H1 (cell line): ENCODE results near the gene SLC12A7. TPM values are rescaled to one million over a fixed set of nuclear protein-coding genes. Genes with fewer than 3 reads are reported as not detected.

Source experiments
- CTCF ChIA-PET: fragments of 300-600 bp; sonication (Branson Sonifier 250); formaldehyde crosslinking; loops from one replicate; lab custom pipeline; 2021; ENCODE audit not compliant: partially characterized antibody; lab: Charles Lee
- POLR2A ChIA-PET: fragments of 300-600 bp; sonication (Branson Sonifier 250); formaldehyde crosslinking; loops from one replicate; lab custom pipeline; 2021; ENCODE audit warnings: inconsistent platforms; ENCODE audit not compliant: partially characterized antibody; lab: Charles Lee
- DNase-seq, 2 experiments: peaks; one replicate each; pipeline versions ENCODE4 v3.0.0 to v3.0.0-alpha.2; 2010 to 2022; ENCODE audit warnings: low spot score in 2 of 2, low read depth in 1 of 2, mixed read lengths in 1 of 2
- FAIRE-seq: peaks from 2 replicates; lab custom pipeline; 2011; peaks lifted over from hg19 to GRCh38; lab: Jason Lieb, UNC
- H2AFZ ChIP-seq: 2 replicates; pipeline ENCODE4 v1.8.1; 2012; ENCODE audit warnings: low read length, inconsistent platforms
- H2AK5ac ChIP-seq: 2 replicates; pipeline ENCODE4 v1.6.1; 2013; ENCODE audit warnings: low read depth, low read length
- H2BK120ac ChIP-seq: replicated peaks from 2 replicates; pipeline ENCODE3; 2013; ENCODE audit warnings: low read depth, low read length, inconsistent platforms
- H2BK12ac ChIP-seq: 2 replicates; pipeline ENCODE4 v1.6.1; 2013; ENCODE audit warnings: low read depth, low read length
- H2BK15ac ChIP-seq: 2 replicates; pipeline ENCODE4 v1.6.1; 2013; ENCODE audit warnings: low read length
- H2BK20ac ChIP-seq: 2 replicates; pipeline ENCODE4 v1.6.1; 2013; ENCODE audit warnings: low read length
- H2BK5ac ChIP-seq: 2 replicates; pipeline ENCODE4 v1.6.1; 2013; ENCODE audit warnings: low read depth, low read length
- H3K14ac ChIP-seq: 2 replicates; pipeline ENCODE4 v1.6.1; 2013; ENCODE audit warnings: inconsistent platforms; ENCODE audit not compliant: insufficient read length
- H3K18ac ChIP-seq: 2 replicates; pipeline ENCODE4 v1.6.1; 2013; ENCODE audit warnings: low read length; ENCODE audit errors: extremely low read depth
- H3K23ac ChIP-seq: 2 replicates; pipeline ENCODE4 v1.6.1; 2013; ENCODE audit warnings: inconsistent platforms; ENCODE audit not compliant: insufficient read length
- H3K23me2 ChIP-seq: 2 replicates; pipeline ENCODE4 v1.6.1; 2013; ENCODE audit warnings: low read depth, low read length
- H3K27ac ChIP-seq: 2 replicates; pipeline ENCODE4 v1.6.1; 2011; ENCODE audit warnings: low read depth, low read length, inconsistent platforms
- H3K27me3 ChIP-seq, 4 experiments: replicated peaks in 1 of 4; 1 replicate in 1 of 4; 2 replicates in 3 of 4; pipeline versions ENCODE4 v1.6.1 to v1.8.1; 2011 to 2013; ENCODE audit warnings: low read length in 3 of 4, mild to moderate bottlenecking in 3 of 4, inconsistent platforms in 2 of 4, mixed read lengths in 2 of 4, moderate library complexity in 1 of 4; ENCODE audit not compliant: control insufficient read depth in 3 of 4, insufficient read depth in 3 of 4; ENCODE audit errors: extremely low read depth in 1 of 4
- H3K36me3 ChIP-seq, 4 experiments: 2 replicates each; pipeline versions ENCODE4 v1.6.1 to v1.8.1; 2011 to 2013; ENCODE audit warnings: mild to moderate bottlenecking in 4 of 4, low read length in 3 of 4, moderate library complexity in 2 of 4, control low read depth in 1 of 4, inconsistent platforms in 1 of 4; ENCODE audit not compliant: insufficient read depth in 4 of 4, control insufficient read depth in 2 of 4
- H3K4ac ChIP-seq: replicated peaks from 2 replicates; pipeline ENCODE3; 2013; ENCODE audit warnings: low read length, low read depth, mixed read lengths, inconsistent platforms; ENCODE audit not compliant: insufficient read length
- H3K4me1 ChIP-seq, 4 experiments: replicated peaks in 1 of 4; 1 replicate in 1 of 4; 2 replicates in 3 of 4; pipeline versions ENCODE4 v1.6.1 to v1.8.1; 2011 to 2013; ENCODE audit warnings: low read length in 3 of 4, inconsistent platforms in 2 of 4, mixed read lengths in 1 of 4; ENCODE audit not compliant: insufficient read depth in 4 of 4, control insufficient read depth in 3 of 4
- H3K4me2 ChIP-seq, 2 experiments: 2 replicates each; pipeline versions ENCODE4 v1.6.1 to v1.8.1; 2011 to 2013; ENCODE audit warnings: low read depth in 2 of 2, low read length in 2 of 2, control low read depth in 1 of 2, inconsistent platforms in 1 of 2, mild to moderate bottlenecking in 1 of 2; ENCODE audit not compliant: insufficient read depth in 1 of 2
- H3K4me3 ChIP-seq, 4 experiments: fragments of 200-600, 300-600 bp in 1 of 4; sonication (generic), shearing (Covaris generic), sonication (Bioruptor Twin) in 1 of 4; 2 replicates each; pipeline versions ENCODE4 v1.5.1 to v1.8.1; 2011 to 2016; ENCODE audit warnings: low read length in 4 of 4, low read depth in 3 of 4, control low read depth in 2 of 4, inconsistent platforms in 2 of 4, mild to moderate bottlenecking in 2 of 4, mixed read lengths in 1 of 4, moderate library complexity in 1 of 4; ENCODE audit not compliant: insufficient read depth in 2 of 4; ENCODE audit errors: extremely low read depth in 1 of 4
- H3K56ac ChIP-seq: replicated peaks from 2 replicates; pipeline ENCODE3; 2013; ENCODE audit warnings: low read depth, mild to moderate bottlenecking, mixed read lengths, low read length, inconsistent platforms; ENCODE audit not compliant: insufficient read length
- H3K79me1 ChIP-seq: 2 replicates; pipeline ENCODE4 v1.6.1; 2013; ENCODE audit warnings: low read depth, low read length, control low read depth
- H3K79me2 ChIP-seq, 2 experiments: 2 replicates each; pipeline versions ENCODE4 v1.6.1 to v1.8.1; 2012 to 2013; ENCODE audit warnings: low read length in 2 of 2, mild to moderate bottlenecking in 2 of 2, inconsistent platforms in 1 of 2; ENCODE audit not compliant: insufficient read depth in 2 of 2, control insufficient read depth in 1 of 2
- H3K9ac ChIP-seq, 4 experiments: replicated peaks in 1 of 4; 1 replicate in 1 of 4; 2 replicates in 3 of 4; pipeline versions ENCODE4 v1.6.1 to v1.8.1; 2011 to 2013; ENCODE audit warnings: low read depth in 3 of 4, low read length in 3 of 4, control low read depth in 2 of 4, mild to moderate bottlenecking in 2 of 4, moderate library complexity in 2 of 4, inconsistent platforms in 1 of 4; ENCODE audit errors: extremely low read depth in 1 of 4
- H3K9me3 ChIP-seq, 2 experiments: 2 replicates each; pipeline versions ENCODE4 v1.6.1 to v1.8.1; 2012 to 2013; ENCODE audit warnings: mild to moderate bottlenecking in 2 of 2, moderate library complexity in 2 of 2, control low read depth in 1 of 2, inconsistent platforms in 1 of 2, low read depth in 1 of 2, low read length in 1 of 2, mixed read lengths in 1 of 2; ENCODE audit not compliant: insufficient read depth in 2 of 2
- H4K20me1 ChIP-seq, 2 experiments: replicated peaks in 1 of 2; 2 replicates each; pipeline versions ENCODE3 to v1.8.1; 2011 to 2013; ENCODE audit warnings: inconsistent platforms in 2 of 2, low read length in 2 of 2, mild to moderate bottlenecking in 1 of 2; ENCODE audit not compliant: insufficient read depth in 2 of 2, control insufficient read depth in 1 of 2
- H4K5ac ChIP-seq: 2 replicates; pipeline ENCODE4 v1.6.1; 2013; ENCODE audit warnings: low read length, low read depth, mixed read lengths, inconsistent platforms; ENCODE audit not compliant: insufficient read length
- H4K8ac ChIP-seq: 2 replicates; pipeline ENCODE4 v1.8.0; 2013; ENCODE audit warnings: mild to moderate bottlenecking, moderate library complexity, low read length, inconsistent platforms; ENCODE audit not compliant: insufficient read depth; ENCODE audit errors: extremely low read depth
- H4K91ac ChIP-seq: replicated peaks from 2 replicates; pipeline ENCODE3; 2013; ENCODE audit warnings: low read length, mixed read lengths, inconsistent platforms; ENCODE audit not compliant: insufficient read length
- CHD2 ChIP-seq: IDR thresholded peaks from 2 replicates; pipeline ENCODE4 v1.6.1; 2012; ENCODE audit warnings: low read length, improper control_type of control experiment
- NANOG ChIP-seq: IDR thresholded peaks from 2 replicates; pipeline ENCODE4 v1.6.1; 2011; ENCODE audit warnings: low read length, low read depth, mild to moderate bottlenecking, inconsistent platforms; ENCODE audit not compliant: insufficient read depth, poor library complexity, severe bottlenecking
- SP2 ChIP-seq: IDR thresholded peaks from 2 replicates; pipeline ENCODE4 v1.6.1; 2012; ENCODE audit warnings: mild to moderate bottlenecking, low read length, inconsistent platforms
- TCF12 ChIP-seq: IDR thresholded peaks from 2 replicates; pipeline ENCODE4 v1.6.1; 2011; ENCODE audit warnings: low read depth, mild to moderate bottlenecking, low read length
- YY1 ChIP-seq: IDR thresholded peaks from 2 replicates; pipeline ENCODE4 v1.6.1; 2011; ENCODE audit warnings: low read depth, mild to moderate bottlenecking, low read length
- ZNF274 ChIP-seq: IDR thresholded peaks from 2 replicates; pipeline ENCODE4 v1.7.0; 2012; ENCODE audit warnings: low read length, borderline replicate concordance; ENCODE audit errors: extremely low read depth
- WGBS, 2 experiments: shearing (Covaris generic) in 1 of 2; methylation state at CpG; one replicate each; pipeline versions ENCODE4 v1.1.6 to v1.1.7; 2013 to 2015; ENCODE audit warnings: low lambda C conversion rate in 2 of 2, mixed read lengths in 2 of 2, inconsistent platforms in 1 of 2, low coverage in 1 of 2, missing lambda C conversion rate in 1 of 2; ENCODE audit not compliant: insufficient replicate concordance in 2 of 2, insufficient coverage in 1 of 2, insufficient read length in 1 of 2; ENCODE audit errors: extremely low coverage in 1 of 2, missing lambda C conversion rate in 1 of 2; 5-methylcytosine and 5-hydroxymethylcytosine counted together
- polyA plus RNA-seq, 7 experiments: library from polyadenylated mRNA; depleted of rRNA in 3 of 7; stranded (reverse) in 5 of 7; unstranded in 2 of 7; fragments of >200 nt in 5 of 7; fragments of 200-250 nt in 2 of 7; gene quantifications; 1 replicate in 5 of 7; 2 replicates in 1 of 7; 4 replicates in 1 of 7; pipeline versions ENCODE4 v1.2.1 to v1.2.3, GENCODE V29; 2011 to 2013; ENCODE audit warnings: missing spikeins in 2 of 7, mixed read lengths in 2 of 7
- total RNA-seq: library from RNA; stranded (reverse); fragmentation: NEBNext Ultra II Directional; extraction: Animal tissue kit (Norgen Biotek cat#: 25700); gene quantifications from 2 replicates; pipeline ENCODE4 v1.2.1, GENCODE V29; 2021
- TF ChIP-seq, protein P1 (sequence below), 3 experiments: IDR thresholded peaks; 1 replicate in 2 of 3; 2 replicates in 1 of 3; pipeline versions ENCODE4 v1.5.1 to v1.6.1; 2011; ENCODE audit warnings: low read length in 3 of 3, mild to moderate bottlenecking in 3 of 3, inconsistent platforms in 2 of 3, low read depth in 1 of 3, moderate library complexity in 1 of 3; ENCODE audit not compliant: insufficient read depth in 1 of 3; ENCODE audit errors: control extremely low read depth in 1 of 3
- TF ChIP-seq, protein P2 (sequence below): IDR thresholded peaks from 2 replicates; pipeline ENCODE4 v1.6.1; 2012; ENCODE audit warnings: low read length, inconsistent platforms
- TF ChIP-seq, protein P3 (sequence below): IDR thresholded peaks from 2 replicates; pipeline ENCODE4 v1.6.1; 2011; ENCODE audit warnings: low read depth, mild to moderate bottlenecking, low read length; ENCODE audit not compliant: insufficient read depth

The SLC12A7 gene
- total and polyA plus RNA-seq, 2 of the 8 experiments (the other 6 are each of a cell fraction or from before 2014, with no cell fraction given) = 23.5 to 39.7 TPM

DNA sequence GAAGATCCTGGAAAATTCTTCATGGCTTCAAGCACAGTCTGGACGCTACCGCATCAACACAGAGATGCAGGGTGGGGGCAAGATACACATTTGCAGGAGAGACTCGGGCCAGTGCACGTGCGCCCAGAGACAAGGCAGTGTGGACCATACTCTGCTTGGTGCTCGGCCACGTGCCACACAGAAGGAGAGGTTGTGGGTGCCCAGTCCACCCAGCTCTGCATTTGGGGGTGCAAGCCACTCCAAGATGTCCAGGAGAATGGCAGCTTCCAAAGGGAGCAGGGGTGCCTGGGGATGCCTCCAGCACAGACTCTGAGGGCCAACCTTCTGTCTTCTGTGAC, 99.0 kb downstream of the SLC12A7 start:
- no peak overlapping the region for H3K4ac ChIP-seq
- H3K4me3 ChIP-seq = no peak overlapping the region
- no peak overlapping the region for H2AK5ac ChIP-seq
- 93% methylated on average over 7 of the region's 7 CpGs; no CpG with 5 or more reads in 1 of the 2 experiments for WGBS, 2 experiments
- no peaks in the 10 kb centered on the region for H3K9me3 ChIP-seq
- H4K91ac ChIP-seq = no peak overlapping the region
- H3K36me3 ChIP-seq = no peaks in the 10 kb centered on the region; a peak in 1 of 8 replicates
- H3K18ac ChIP-seq = no peak overlapping the region
- H3K23ac ChIP-seq = no peak overlapping the region
- H3K79me1 ChIP-seq = no peaks in the 10 kb centered on the region
- FAIRE-seq (no peak), DNase-seq (no peak)
- H2AFZ ChIP-seq = no peak overlapping the region
- H2BK12ac ChIP-seq = no peak overlapping the region
- H3K14ac ChIP-seq = no peak overlapping the region
- CTCF ChIA-PET = interaction anchor here (0.8 to 4.8 kb wide), 9 partner anchors 17 to 237 kb away, joined by 3 to 30 read pairs (median 3); no protein-coding TSS in a partner anchor
- H4K20me1 ChIP-seq = peaks cover 4 to 5% of the 10 kb centered on the region in 2 experiments
- H2BK120ac ChIP-seq = no peak overlapping the region
- H3K9ac ChIP-seq = no peak overlapping the region
- peaks cover 3% of the 10 kb centered on the region; the same call in 1 of the 2 replicates for H3K23me2 ChIP-seq
- H3K27me3 ChIP-seq = peaks cover 13 to 26% (median 19%) of the 10 kb centered on the region in 4 experiments
- no peak overlapping the region for H3K56ac ChIP-seq
- no peaks in the 10 kb centered on the region for H3K79me2 ChIP-seq
- no peak overlapping the region for H3K4me2 ChIP-seq
- H4K5ac ChIP-seq = no peak overlapping the region
- H4K8ac ChIP-seq = peak overlapping the region; percentile 40; the same call in 1 of the 2 replicates
- no peak overlapping the region for H2BK5ac ChIP-seq
- no peak overlapping the region for H3K27ac ChIP-seq
- H3K4me1 ChIP-seq = peaks cover 0 to 15% (median 6%) of the 10 kb centered on the region in 4 experiments; a peak in 6 of 7 replicates
- H2BK20ac ChIP-seq = no peak overlapping the region
- POLR2A ChIA-PET = no interaction called here
- H2BK15ac ChIP-seq = no peak overlapping the region
- no peak for TF ChIP-seq YY1
- no peak for TF ChIP-seq SP2
- TF ChIP-seq, protein P1, sequence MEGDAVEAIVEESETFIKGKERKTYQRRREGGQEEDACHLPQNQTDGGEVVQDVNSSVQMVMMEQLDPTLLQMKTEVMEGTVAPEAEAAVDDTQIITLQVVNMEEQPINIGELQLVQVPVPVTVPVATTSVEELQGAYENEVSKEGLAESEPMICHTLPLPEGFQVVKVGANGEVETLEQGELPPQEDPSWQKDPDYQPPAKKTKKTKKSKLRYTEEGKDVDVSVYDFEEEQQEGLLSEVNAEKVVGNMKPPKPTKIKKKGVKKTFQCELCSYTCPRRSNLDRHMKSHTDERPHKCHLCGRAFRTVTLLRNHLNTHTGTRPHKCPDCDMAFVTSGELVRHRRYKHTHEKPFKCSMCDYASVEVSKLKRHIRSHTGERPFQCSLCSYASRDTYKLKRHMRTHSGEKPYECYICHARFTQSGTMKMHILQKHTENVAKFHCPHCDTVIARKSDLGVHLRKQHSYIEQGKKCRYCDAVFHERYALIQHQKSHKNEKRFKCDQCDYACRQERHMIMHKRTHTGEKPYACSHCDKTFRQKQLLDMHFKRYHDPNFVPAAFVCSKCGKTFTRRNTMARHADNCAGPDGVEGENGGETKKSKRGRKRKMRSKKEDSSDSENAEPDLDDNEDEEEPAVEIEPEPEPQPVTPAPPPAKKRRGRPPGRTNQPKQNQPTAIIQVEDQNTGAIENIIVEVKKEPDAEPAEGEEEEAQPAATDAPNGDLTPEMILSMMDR (IDR thresholded peaks at IDR 0.05; ENCODE audit: control extremely low read depth in 1 of 3, insufficient read depth in 1 of 3, low read depth in 1 of 3, low read length in 3 of 3) = no peak
- no peak for TF ChIP-seq CHD2
- TF ChIP-seq ZNF274 = no peak
- TF ChIP-seq TCF12 = no peak
- TF ChIP-seq, protein P2, sequence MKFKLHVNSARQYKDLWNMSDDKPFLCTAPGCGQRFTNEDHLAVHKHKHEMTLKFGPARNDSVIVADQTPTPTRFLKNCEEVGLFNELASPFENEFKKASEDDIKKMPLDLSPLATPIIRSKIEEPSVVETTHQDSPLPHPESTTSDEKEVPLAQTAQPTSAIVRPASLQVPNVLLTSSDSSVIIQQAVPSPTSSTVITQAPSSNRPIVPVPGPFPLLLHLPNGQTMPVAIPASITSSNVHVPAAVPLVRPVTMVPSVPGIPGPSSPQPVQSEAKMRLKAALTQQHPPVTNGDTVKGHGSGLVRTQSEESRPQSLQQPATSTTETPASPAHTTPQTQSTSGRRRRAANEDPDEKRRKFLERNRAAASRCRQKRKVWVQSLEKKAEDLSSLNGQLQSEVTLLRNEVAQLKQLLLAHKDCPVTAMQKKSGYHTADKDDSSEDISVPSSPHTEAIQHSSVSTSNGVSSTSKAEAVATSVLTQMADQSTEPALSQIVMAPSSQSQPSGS = no peak
- no peak for TF ChIP-seq NANOG
- TF ChIP-seq, protein P3, sequence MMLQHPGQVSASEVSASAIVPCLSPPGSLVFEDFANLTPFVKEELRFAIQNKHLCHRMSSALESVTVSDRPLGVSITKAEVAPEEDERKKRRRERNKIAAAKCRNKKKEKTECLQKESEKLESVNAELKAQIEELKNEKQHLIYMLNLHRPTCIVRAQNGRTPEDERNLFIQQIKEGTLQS = no peak
